Measurements from ENCODE around the gene RGSL1. TPM values are rescaled to one million over a fixed set of nuclear protein-coding genes. Genes with fewer than 3 reads are reported as not detected.
"Not testable (repeated sequence)": the region's sequence is repeated elsewhere in the genome, so short reads cannot be mapped to it uniquely, and the experiment has no call there.

RGSL1 gene
- total and polyA plus RNA-seq, 4 donors: under 0.01 to 0.30 (median 0.11) TPM; not detected in 1

GRCh38 chr1:182442333-182442732, 7.6 kb upstream of the RGSL1 start:
- Histone ChIP-seq H3K9me3 (ENCODE audit: control insufficient read depth, insufficient read depth, low read length) (no peaks in the 10 kb centered on the region), H3K36me3 (ENCODE audit: control insufficient read depth, insufficient read depth, low read length) (no peaks in the 10 kb centered on the region), H3K27me3 (ENCODE audit: control insufficient read depth, insufficient read depth, low read length) (no peaks in the 10 kb centered on the region), H3K4me1 (ENCODE audit: control insufficient read depth, insufficient read depth, low read length) (no peaks in the 10 kb centered on the region), H3K4me3 (ENCODE audit: low read depth, low read length) (no peak overlapping the region), H3K27ac (ENCODE audit: low read depth, low read length) (no peak overlapping the region)
- WGBS (ENCODE audit: insufficient coverage): 91% methylated on average over 1 of the region's 1 CpG
- DNase-seq (ENCODE audit: low read depth in 4 of 6, low spot score in 6 of 6): no peak

- H3K9me3 ChIP-seq (ENCODE audit: control insufficient read depth, insufficient read depth, low read length): no peaks in the 10 kb centered on the region
- no peak overlapping the region for H3K4me3 ChIP-seq (ENCODE audit: low read depth, low read length)
- no peak for DNase-seq (ENCODE audit: low read depth in 4 of 6, low spot score in 6 of 6)
- H3K36me3 ChIP-seq (ENCODE audit: control insufficient read depth, insufficient read depth, low read length): no peaks in the 10 kb centered on the region
- no peak overlapping the region for H3K27ac ChIP-seq (ENCODE audit: low read depth, low read length)
- WGBS (ENCODE audit: insufficient coverage): 62% methylated on average over 3 of the region's 4 CpGs
- no peaks in the 10 kb centered on the region for H3K27me3 ChIP-seq (ENCODE audit: control insufficient read depth, insufficient read depth, low read length)
- no peaks in the 10 kb centered on the region for H3K4me1 ChIP-seq (ENCODE audit: control insufficient read depth, insufficient read depth, low read length)
These were observed 5.4 kb upstream of the RGSL1 start for GRCh38 chr1:182444497-182444896.

GRCh38 chr1:182446033-182446669, 3.8 kb upstream of the RGSL1 start:
- WGBS (ENCODE audit: insufficient coverage): no CpG with 5 or more reads among the region's 3 CpGs
- H3K4me3 ChIP-seq (ENCODE audit: low read depth, low read length): no peak overlapping the region
- H3K36me3 ChIP-seq (ENCODE audit: control insufficient read depth, insufficient read depth, low read length): no peaks in the 10 kb centered on the region
- no peaks in the 10 kb centered on the region for H3K4me1 ChIP-seq (ENCODE audit: control insufficient read depth, insufficient read depth, low read length)
- no peaks in the 10 kb centered on the region for H3K9me3 ChIP-seq (ENCODE audit: control insufficient read depth, insufficient read depth, low read length)
- H3K27me3 ChIP-seq (ENCODE audit: control insufficient read depth, insufficient read depth, low read length): no peaks in the 10 kb centered on the region
- no peak overlapping the region for H3K27ac ChIP-seq (ENCODE audit: low read depth, low read length)
- peak in 2 of 6 donors; percentile 25 to 50 for DNase-seq (ENCODE audit: low read depth in 4 of 6, low spot score in 6 of 6)

GRCh38 chr1:182447124-182447523, 2.8 kb upstream of the RGSL1 start:
- H3K9me3 ChIP-seq (ENCODE audit: control insufficient read depth, insufficient read depth, low read length); H3K4me3 ChIP-seq (ENCODE audit: low read depth, low read length); H3K27ac ChIP-seq (ENCODE audit: low read depth, low read length); DNase-seq (ENCODE audit: low read depth in 4 of 6, low spot score in 6 of 6); H3K27me3 ChIP-seq (ENCODE audit: control insufficient read depth, insufficient read depth, low read length); H3K36me3 ChIP-seq (ENCODE audit: control insufficient read depth, insufficient read depth, low read length); H3K4me1 ChIP-seq (ENCODE audit: control insufficient read depth, insufficient read depth, low read length): not testable (repeated sequence)
- 100% methylated on average over 1 of the region's 2 CpGs for WGBS (ENCODE audit: insufficient coverage)

GRCh38 chr1:182447660-182448059, 2.3 kb upstream of the RGSL1 start:
- no peaks in the 10 kb centered on the region for H3K4me1 ChIP-seq (ENCODE audit: control insufficient read depth, insufficient read depth, low read length)
- H3K9me3 ChIP-seq (ENCODE audit: control insufficient read depth, insufficient read depth, low read length): no peaks in the 10 kb centered on the region
- no peak overlapping the region for H3K4me3 ChIP-seq (ENCODE audit: low read depth, low read length)
- H3K27ac ChIP-seq (ENCODE audit: low read depth, low read length): no peak overlapping the region
- WGBS (ENCODE audit: insufficient coverage): 100% methylated on average over 1 of the region's 1 CpG
- no peak for DNase-seq (ENCODE audit: low read depth in 4 of 6, low spot score in 6 of 6)
- H3K36me3 ChIP-seq (ENCODE audit: control insufficient read depth, insufficient read depth, low read length): no peaks in the 10 kb centered on the region
- H3K27me3 ChIP-seq (ENCODE audit: control insufficient read depth, insufficient read depth, low read length): no peaks in the 10 kb centered on the region

- WGBS (ENCODE audit: insufficient coverage): 68% methylated on average over 2 of the region's 7 CpGs
- DNase-seq (ENCODE audit: low read depth in 4 of 6, low spot score in 6 of 6): peak in 1 of 6 donors; percentile 82
These were observed 3.7 kb downstream of the RGSL1 start for GRCh38 chr1:182453631-182454030.

GRCh38 chr1:182457844-182458243, 7.9 kb downstream of the RGSL1 start:
- H3K4me1 ChIP-seq (ENCODE audit: control insufficient read depth, insufficient read depth, low read length): no peaks in the 10 kb centered on the region
- no peaks in the 10 kb centered on the region for H3K27me3 ChIP-seq (ENCODE audit: control insufficient read depth, insufficient read depth, low read length)
- no peaks in the 10 kb centered on the region for H3K36me3 ChIP-seq (ENCODE audit: control insufficient read depth, insufficient read depth, low read length)
- 67% methylated on average over 3 of the region's 3 CpGs for WGBS (ENCODE audit: insufficient coverage)
- H3K4me3 ChIP-seq (ENCODE audit: low read depth, low read length): no peak overlapping the region
- H3K27ac ChIP-seq (ENCODE audit: low read depth, low read length): no peak overlapping the region
- peaks cover 2% of the 10 kb centered on the region for H3K9me3 ChIP-seq (ENCODE audit: control insufficient read depth, insufficient read depth, low read length)
- DNase-seq (ENCODE audit: low read depth in 4 of 6, low spot score in 6 of 6): no peak

More at GRCh38 chr1:182453631-182454030, 3.7 kb downstream of the RGSL1 start:
- Histone ChIP-seq H3K4me1 (ENCODE audit: control insufficient read depth, insufficient read depth, low read length) (no peaks in the 10 kb centered on the region), H3K4me3 (ENCODE audit: low read depth, low read length) (no peak overlapping the region), H3K27ac (ENCODE audit: low read depth, low read length) (no peak overlapping the region), H3K9me3 (ENCODE audit: control insufficient read depth, insufficient read depth, low read length) (no peaks in the 10 kb centered on the region), H3K36me3 (ENCODE audit: control insufficient read depth, insufficient read depth, low read length) (no peaks in the 10 kb centered on the region), H3K27me3 (ENCODE audit: control insufficient read depth, insufficient read depth, low read length) (no peaks in the 10 kb centered on the region)

- H3K9me3 ChIP-seq (ENCODE audit: control insufficient read depth, insufficient read depth, low read length): peaks cover 2% of the 10 kb centered on the region
- no CpG with 5 or more reads among the region's 3 CpGs for WGBS (ENCODE audit: insufficient coverage)
These were observed 10.0 kb downstream of the RGSL1 start for GRCh38 chr1:182459949-182460348.

GRCh38 chr1:182460550-182460951, 10.6 kb downstream of the RGSL1 start:
- Histone ChIP-seq H3K9me3 (ENCODE audit: control insufficient read depth, insufficient read depth, low read length) (peaks cover 2% of the 10 kb centered on the region), H3K4me1 (ENCODE audit: control insufficient read depth, insufficient read depth, low read length) (no peaks in the 10 kb centered on the region), H3K27me3 (ENCODE audit: control insufficient read depth, insufficient read depth, low read length) (no peaks in the 10 kb centered on the region), H3K36me3 (ENCODE audit: control insufficient read depth, insufficient read depth, low read length) (no peaks in the 10 kb centered on the region), H3K4me3 (ENCODE audit: low read depth, low read length) (no peak overlapping the region), H3K27ac (ENCODE audit: low read depth, low read length) (no peak overlapping the region)
- no peak for DNase-seq (ENCODE audit: low read depth in 4 of 6, low spot score in 6 of 6)

More at GRCh38 chr1:182459949-182460348, 10.0 kb downstream of the RGSL1 start:
- Histone ChIP-seq H3K4me1 (ENCODE audit: control insufficient read depth, insufficient read depth, low read length) (no peaks in the 10 kb centered on the region), H3K27me3 (ENCODE audit: control insufficient read depth, insufficient read depth, low read length) (no peaks in the 10 kb centered on the region), H3K27ac (ENCODE audit: low read depth, low read length) (no peak overlapping the region), H3K4me3 (ENCODE audit: low read depth, low read length) (no peak overlapping the region), H3K36me3 (ENCODE audit: control insufficient read depth, insufficient read depth, low read length) (no peaks in the 10 kb centered on the region)
- DNase-seq (ENCODE audit: low read depth in 4 of 6, low spot score in 6 of 6): no peak

- 100% methylated on average over 4 of the region's 4 CpGs for WGBS (ENCODE audit: insufficient coverage)
These were observed 23.6 kb downstream of the RGSL1 start for GRCh38 chr1:182473556-182473955.

More at GRCh38 chr1:182473556-182473955, 23.6 kb downstream of the RGSL1 start:
- DNase-seq (ENCODE audit: low read depth in 4 of 6, low spot score in 6 of 6): no peak
- no peak overlapping the region for H3K4me3 ChIP-seq (ENCODE audit: low read depth, low read length)
- H3K27ac ChIP-seq (ENCODE audit: low read depth, low read length): no peak overlapping the region
- H3K9me3 ChIP-seq (ENCODE audit: control insufficient read depth, insufficient read depth, low read length): peaks cover 1% of the 10 kb centered on the region
- H3K4me1 ChIP-seq (ENCODE audit: control insufficient read depth, insufficient read depth, low read length): no peaks in the 10 kb centered on the region
- H3K27me3 ChIP-seq (ENCODE audit: control insufficient read depth, insufficient read depth, low read length): no peaks in the 10 kb centered on the region
- H3K36me3 ChIP-seq (ENCODE audit: control insufficient read depth, insufficient read depth, low read length): no peaks in the 10 kb centered on the region

Measured in spinal cord (tissue), 10 donors.